DMS153 (cell line): Measurements from ENCODE around the gene CTTN.

Source experiments
- DNase-seq: peaks from one replicate; lab custom pipeline; 2025; lab: John Stamatoyannopoulos, UW

The CTTN gene

DNA sequence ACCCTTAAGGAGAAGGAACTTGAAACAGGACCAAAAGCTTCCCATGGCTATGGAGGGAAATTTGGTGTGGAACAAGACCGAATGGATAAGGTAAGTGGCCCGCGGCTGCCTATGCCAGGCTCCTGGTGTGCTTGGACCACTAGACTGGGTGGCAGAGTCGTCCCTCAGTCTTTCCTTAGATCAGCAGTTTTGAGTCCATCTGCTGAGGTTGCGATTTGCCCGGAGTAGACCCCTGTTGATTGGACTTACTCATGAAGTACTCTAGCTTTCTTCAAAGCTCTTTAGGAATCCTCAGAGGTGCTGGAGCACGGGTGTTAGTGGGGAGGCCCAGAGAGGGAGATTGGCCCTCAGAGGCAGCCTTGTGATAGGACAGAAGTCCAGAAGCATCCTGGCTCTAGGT is 11.5 kb downstream of the CTTN start:
- DNase-seq, result no peak

DNA sequence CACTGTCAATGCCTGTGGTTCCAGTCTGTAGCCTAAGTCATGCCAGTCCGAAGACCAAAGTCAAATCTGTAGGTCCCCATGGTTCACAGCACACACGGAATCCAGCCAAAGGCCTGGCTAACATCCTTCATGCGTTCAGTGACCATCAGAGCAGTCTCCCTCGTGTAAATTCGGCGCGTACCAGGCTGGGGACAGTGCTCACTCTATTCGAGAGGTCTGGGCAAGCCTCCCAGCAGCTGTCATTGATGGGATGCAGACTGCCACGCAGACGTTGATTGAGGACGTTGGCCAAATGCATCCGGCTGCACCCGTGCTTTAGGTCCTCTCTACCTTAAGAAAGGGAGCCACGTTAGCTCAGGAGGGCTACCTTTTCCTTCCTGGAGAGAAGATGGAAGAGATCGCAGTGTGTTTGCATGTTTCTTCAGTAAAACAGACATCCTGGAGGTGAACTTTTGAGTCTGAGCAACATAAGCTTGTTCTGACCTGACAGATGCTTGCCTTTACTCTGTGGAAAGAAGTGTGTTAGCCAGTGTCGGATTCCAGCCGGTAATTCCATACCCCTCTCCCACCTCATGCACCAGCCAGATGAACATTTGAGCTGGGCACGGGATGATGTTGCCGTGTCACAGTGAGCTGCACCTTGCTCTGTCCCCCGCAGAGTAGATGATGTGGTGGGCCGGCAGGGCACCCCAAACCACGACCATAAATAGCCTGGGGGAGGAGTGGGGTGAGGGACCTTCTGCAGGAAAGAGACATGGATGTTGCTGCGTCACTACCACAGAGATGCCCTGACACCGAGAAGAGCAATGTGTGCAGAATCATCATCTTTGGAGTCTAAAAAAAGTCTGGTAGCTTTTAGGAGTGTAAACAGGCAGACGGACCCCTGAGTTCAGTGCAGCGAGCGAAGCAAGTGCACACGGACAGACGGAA is 12.2 kb downstream of the CTTN start:
- DNase-seq, result no peak

GRCh38 chr11:70411713-70412452 is 13.6 kb downstream of the CTTN start:
- DNase-seq, result no peak

- DNase-seq, result no peak
These were observed 14.8 kb downstream of the CTTN start for GRCh38 chr11:70413151-70413550.

DNA sequence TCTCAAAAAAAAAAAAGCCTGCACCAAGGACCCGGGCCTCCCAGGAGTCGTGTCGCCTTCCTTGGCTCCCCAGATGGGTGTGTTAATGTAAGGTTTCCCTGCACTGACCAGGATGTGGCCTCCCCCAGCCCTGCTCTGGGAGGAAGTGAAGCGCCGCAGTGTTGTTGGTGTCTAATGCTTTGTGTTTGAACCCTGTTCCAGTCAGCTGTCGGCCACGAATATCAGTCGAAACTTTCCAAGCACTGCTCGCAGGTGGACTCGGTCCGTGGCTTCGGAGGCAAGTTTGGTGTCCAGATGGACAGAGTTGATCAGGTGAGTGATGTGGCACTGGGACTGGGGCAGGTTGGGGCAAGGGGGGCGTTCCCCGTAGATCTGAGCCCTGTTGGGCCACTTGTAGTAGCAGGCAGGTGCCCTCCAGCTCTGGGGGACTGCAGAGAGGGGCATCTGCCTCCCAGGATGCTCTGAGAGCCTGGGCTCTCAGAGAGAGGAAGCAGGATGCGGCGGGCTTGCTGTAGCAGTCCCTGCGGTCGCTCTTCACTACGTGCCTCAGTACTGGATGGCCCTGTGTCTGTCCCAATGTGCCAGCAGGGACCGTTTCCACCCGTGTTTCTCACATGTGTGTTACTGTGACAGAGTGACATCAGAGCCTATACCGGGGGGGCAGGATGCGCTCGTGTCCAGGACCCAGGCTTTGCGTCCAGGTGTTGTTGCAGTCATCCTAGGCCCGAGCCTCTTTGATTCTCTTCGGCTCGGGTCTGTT is 16.2 kb downstream of the CTTN start:
- DNase-seq, result no peak

DNA sequence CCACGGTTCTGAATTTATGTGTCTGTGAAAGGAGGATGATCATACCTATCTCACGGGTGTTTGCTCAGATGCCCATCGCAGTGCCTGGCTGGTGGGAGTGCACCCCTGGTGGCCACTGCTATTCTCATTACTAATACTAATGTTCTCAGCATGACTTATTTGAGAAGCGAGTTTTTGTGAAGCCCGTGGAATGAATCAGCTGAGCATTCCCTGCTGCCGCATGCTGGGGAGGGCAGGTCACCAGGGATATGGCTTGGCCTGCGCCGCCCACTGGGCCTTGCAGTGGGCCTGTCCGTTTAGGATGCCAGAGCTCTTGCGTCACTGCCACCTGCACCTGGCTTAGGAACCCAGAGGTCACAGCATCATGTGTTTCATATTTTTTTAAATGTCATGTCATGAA is 16.9 kb downstream of the CTTN start:
- DNase-seq, result no peak

DNA sequence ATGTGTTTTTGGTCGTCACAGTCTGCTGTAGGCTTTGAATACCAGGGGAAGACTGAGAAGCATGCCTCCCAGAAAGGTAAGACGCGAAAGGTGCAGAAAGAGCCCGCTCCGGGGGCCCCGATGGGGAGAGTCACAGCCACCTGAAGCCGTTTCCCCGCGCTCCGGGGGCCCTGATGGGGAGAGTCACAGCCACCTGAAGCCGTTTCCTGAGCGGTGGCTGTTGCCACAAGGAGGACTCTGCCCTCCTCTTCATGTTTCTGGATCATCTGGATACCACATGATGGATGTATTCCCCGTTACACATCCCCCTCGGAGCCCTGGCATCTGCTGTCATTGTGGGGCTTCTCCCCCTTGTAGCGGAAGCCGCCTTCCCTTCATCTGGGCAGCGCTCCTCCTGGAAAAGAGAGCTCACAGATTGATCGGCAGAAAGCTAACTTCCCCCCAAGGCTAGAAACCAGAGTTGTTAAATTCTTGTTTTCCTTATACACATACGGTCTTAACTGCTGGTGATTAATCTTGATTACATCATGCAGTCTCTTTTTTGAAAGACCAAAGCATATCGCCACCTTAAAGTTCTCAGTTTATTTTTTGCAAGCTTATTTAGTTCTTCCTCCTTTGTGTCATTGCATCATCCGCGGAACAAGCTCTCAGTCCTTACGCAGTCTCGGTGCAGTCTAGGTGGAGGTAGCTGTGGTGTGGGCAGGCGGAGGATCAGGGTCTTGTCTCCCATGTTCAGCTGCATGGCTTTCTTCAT is 17.5 kb downstream of the CTTN start:
- DNase-seq, result no peak

DNA sequence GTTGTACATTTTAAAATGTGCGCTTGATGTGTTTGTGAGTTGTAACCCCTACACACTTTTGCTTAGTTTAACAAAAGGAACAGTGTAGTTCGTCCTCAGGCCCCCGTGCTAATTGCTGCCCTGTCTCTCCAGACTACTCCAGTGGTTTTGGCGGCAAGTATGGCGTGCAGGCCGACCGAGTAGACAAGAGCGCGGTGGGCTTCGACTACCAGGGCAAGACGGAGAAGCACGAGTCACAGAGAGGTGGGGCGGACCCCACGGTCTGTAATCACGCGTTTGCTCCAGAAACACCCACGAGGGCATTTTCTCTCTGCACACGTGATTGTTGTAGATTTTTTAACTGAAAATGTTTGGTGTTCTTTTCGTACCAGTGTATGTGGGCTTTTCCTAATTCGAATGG is 18.6 kb downstream of the CTTN start:
- no peak for DNase-seq

DNA sequence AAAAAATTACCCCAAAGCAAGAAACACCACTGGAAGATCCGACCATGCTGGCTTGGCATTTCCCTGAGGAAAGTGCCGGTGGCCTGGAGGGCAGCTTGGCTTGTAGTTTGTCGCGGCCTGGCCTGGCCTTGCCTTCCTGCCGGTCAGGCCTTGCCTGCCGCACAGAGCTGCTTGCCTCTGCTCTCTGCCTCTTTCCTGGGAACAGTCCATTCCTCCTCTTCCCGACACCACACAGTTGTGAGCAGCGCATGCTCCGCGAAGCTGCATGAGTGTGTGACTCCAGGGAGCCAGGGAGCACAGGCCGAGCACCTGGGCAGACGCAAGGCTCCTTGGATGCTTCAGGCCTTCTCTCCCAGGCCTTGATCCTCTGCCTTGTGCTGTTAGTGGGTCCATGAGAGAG is 19.8 kb downstream of the CTTN start:
- no peak for DNase-seq

DNA sequence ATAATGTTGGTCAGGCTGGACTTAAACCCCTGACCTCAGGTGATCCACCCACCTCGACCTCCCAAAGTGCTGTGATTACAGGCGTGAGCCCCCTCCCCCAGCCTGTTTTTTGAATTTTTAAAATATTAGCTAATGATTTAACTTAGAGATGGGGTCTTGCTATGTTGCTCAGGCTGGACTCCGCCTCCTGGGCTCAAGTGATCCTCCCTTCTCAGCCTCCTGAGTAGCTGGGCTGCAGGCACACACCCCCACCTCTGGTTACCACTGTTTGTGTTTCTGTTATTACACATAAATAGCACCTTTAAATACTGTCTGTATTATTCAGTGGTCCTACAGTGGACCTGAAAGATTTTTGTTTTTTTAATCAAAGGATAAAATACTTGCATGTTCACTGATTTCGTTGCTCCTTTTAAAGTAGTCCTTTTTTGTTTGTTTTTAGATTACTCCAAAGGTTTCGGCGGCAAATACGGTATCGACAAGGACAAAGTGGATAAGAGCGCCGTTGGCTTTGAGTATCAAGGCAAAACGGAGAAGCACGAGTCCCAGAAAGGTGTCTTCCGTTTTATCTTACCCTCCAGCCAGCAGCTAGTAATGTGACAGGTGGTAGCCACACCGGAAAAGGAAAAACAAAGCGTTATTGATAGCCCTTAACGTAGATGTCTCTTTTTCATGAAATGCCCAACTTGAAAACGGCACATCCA is 21.1 kb downstream of the CTTN start:
- no peak for DNase-seq

GRCh38 chr11:70420008-70420464 is 21.7 kb downstream of the CTTN start:
- DNase-seq, result no peak

- no peak for DNase-seq
These were observed 22.2 kb downstream of the CTTN start for GRCh38 chr11:70420496-70420895.

GRCh38 chr11:70421123-70421522 is 22.8 kb downstream of the CTTN start:
- DNase-seq, result no peak

DNA sequence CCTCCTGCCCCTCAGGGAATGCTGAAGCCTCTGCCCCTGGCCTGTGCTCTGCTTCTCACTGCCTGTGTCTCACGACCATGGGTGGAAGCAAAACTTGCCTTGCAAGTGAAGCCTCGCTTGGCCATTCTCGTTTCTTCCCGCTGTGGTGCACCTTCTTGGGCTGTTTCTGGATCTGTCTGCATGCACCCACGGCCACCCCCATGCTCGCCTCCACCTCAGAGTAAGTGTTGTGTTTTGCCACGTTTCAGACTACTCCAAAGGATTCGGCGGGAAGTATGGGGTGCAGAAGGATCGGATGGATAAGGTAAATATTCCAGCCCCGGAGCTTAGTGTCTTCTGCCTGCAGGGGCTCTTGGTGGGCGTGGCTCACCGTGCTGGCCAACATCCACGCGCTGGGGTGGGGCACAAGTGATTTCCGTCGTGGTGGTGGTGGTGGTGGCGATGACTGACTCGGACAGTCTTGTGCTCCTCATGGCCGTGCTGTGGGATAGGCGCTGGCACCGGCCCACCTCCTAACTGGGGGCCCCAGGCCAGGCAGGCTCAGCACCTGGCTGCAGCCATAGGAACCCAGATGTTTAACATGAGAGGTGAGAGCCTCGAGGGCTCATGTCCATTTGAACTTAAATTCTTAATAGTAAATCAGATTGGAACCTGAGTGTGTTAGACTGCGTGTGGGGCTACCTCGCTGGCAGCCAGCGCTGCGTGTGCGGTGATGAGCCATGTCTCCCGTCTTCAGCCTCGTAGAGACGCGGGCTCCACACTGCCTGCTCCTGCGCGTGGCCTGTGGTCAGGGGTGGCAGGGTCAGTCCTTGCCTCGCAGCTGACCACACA is 24.6 kb downstream of the CTTN start:
- no peak for DNase-seq

GRCh38 chr11:70423523-70424505 is 25.5 kb downstream of the CTTN start:
- DNase-seq, result no peak

DNA sequence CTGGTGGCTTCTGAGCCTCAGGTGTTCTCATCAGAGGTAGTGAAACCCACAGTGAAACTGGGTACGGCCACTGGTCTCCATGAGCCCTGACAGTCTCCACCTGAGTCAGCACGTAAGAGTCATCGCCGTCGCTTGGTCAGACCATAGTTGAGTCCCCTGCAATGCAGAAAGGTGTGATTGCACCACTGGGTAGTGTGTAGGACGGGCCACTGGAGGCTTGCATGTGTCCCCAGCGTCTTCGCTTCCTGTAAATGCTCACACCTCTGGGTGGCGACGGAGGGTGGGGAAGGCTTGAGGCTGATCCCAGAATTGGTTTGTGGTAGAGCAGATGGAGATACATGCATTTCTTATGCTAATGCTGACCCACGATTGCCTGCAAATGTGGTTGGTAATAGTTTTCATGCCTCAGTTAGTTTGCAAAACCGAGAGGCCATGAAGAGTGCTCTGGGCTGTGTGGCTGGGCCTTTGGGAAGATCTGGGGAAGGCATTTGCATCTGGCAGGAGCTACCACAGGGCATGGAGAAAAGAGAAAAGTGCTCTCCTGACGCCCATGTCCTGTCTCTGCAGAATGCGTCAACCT is 26.5 kb downstream of the CTTN start:
- no peak for DNase-seq

GRCh38 chr11:70427436-70427835 is 29.1 kb downstream of the CTTN start:
- DNase-seq, result no peak

DNA sequence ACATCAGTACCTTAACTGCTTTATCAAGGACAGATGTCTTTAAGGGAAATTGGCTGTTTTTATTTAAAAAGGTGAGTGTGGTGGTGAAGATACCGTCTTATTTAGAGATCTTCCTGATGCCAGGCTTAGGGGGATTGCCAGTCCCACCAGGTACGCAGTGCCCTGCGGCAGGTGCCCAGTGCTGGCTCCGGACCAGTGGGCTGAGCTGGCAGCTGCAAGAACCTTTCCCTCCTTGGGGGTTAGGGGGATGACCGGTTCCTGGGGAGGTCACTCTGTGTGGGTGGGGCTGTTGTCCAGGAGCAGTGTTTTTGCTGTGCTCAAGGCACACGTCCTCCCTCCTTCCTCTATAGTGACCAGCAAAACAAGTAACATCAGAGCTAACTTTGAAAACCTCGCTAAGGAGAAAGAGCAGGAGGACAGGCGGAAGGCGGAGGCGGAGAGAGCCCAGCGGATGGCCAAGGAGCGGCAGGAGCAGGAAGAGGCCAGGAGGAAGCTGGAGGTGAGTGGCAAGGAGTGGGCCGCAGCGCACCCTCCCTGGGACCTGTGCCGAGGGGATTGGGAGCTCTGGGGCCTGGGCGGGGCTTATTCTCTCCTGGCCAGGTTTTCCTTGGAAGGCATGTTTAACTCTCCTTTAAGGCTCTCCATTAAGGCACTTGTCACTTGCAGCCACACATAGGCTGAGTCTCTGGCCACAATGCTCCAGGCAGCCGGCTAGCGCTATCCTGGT is 30.5 kb downstream of the CTTN start:
- no peak for DNase-seq
